ENCODE results near the gene ADA.
"Not testable (repeated sequence)": the region's sequence is repeated elsewhere in the genome, so short reads cannot be mapped to it uniquely, and the experiment has no call there.

Gene ADA

DNA sequence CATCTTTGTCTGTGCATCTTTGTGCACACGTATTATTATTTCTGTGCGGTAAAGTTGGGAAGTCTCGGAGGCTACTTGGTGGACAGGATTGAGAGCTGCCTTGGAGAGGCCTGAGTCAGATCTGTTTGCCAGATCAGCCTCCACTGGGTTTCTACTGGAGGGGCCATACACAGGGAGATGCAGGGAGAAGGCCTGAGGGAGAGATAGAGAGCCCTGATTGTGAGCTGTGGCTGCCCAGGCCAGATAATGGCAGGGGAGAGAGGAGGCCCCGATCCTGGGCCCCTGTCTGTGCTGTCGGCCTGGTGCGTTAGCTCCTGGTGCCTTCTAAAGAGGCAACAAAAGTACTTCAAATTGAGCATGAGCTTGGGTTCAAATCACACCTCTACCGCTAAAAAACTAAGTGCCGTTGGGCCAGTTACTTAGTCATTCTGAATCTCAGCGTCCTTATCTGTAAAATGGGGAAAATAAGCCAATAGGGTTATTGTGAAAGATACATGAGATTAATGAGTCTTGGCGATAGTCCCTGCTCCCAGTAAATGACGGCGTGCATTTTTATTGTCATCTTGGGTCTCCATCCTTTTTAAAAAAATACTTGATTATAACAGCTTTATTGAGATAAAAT is 27.6 kb upstream of the ADA start:
- no peak for DNase-seq (ENCODE audit: low spot score)

DNA sequence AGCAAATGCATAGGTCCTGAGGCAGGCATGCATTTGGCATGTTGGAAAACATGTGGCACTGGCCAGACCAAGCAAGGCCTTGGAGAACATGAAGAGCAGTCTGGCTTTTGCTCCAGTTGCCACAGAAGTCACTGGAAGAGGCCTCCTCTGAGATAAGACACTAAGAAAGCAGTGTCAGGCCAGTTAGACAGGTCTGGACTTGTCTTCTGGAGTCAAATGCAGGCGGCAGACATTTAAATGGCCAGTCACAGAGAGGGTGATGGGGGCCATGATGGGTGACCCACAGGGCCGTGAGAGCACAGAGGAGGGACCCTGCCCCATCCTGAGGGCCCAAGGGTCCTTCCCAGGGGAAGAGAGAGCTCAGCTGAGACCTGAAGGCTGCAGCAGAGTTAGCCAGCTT is 26.7 kb upstream of the ADA start:
- DNase-seq (ENCODE audit: low spot score) = no peak

DNA sequence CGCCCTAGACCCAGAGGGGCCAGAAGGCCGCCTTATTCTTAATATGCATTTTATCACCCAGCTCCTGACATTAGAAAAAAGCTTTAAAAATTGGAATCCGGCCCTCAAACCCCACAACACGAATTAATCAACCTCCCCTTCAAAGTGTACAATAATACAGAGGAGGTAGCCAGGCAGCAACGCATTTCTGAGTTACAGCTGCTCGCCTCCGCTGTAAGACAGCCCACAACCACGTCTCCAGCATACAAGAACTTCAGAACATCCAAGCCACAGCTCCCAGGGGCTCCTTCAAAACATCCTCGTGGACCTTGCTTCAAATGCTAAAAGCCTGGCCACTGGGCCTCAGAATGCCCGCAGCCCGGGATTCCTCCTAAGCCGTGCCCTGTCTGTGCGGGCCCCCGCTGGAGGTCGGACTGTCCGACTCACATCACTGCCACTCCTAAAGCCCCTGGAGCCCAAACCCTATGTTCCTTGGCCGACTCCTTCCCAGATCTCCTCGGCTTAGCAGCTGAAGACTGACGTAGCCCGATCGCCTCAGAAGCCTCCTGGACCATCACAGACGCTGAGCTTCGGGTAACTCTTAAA is 20.9 kb upstream of the ADA start:
- not testable (repeated sequence) for DNase-seq (ENCODE audit: low spot score)

DNA sequence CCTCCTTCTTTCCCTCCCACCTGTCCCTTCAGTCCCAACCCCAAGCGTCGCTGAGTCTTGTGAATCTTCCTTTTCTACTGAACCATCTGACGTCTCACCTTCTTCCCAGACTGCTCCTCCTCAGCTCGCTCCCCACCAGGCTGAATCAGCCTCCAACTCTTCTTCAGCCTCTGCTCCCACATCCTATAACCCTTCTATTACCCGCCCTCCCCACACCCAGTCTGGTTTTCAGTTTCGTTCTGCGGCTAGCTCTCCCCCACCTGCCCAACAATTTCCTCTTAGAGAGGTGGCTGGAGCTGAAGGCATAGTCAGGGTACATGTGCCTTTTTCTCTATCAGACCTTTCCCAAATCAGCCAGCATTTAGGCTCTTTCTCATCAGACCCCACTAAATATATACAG is 20.0 kb upstream of the ADA start:
- not testable (repeated sequence) for DNase-seq (ENCODE audit: low spot score)

DNA sequence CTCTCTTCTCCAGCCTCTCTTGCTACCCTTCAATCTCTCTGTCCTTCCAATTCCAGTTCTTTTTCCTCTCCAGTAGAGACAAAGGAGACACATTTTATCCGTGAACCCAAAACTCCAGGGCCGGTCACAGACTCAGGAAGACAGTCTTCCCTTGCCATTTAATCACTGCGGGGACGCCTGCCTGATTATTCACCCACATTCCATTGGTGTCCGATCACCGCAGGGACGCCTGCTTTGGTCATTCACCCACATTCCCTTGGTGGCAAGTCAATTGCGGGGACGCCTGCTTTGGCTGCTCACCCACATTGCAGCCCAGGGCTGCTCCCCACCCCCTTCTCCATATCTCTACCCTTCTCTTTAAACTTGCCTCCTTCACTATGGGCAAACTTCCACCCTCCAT is 19.4 kb upstream of the ADA start:
- not testable (repeated sequence) for DNase-seq (ENCODE audit: low spot score)

DNA sequence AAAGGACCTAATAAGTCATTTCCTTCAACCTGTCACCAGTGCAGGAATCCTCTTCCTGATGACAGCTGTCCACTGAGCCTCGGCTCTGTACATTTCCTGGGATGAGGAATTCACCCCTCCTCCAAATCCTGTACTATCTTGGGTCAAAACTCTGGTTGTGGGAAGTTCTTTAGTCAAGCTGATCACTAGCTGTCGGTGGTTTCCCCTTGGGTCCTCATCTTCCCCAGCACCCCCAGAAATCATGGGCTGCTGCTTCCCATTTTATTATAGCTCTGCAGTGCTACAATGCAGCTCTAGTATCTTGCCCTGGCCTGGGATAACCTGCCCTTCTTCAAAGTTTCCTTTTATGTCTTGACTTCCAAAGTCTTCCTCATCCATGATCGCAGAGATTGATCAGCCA is 14.6 kb upstream of the ADA start:
- DNase-seq (ENCODE audit: low spot score) = no peak

DNA sequence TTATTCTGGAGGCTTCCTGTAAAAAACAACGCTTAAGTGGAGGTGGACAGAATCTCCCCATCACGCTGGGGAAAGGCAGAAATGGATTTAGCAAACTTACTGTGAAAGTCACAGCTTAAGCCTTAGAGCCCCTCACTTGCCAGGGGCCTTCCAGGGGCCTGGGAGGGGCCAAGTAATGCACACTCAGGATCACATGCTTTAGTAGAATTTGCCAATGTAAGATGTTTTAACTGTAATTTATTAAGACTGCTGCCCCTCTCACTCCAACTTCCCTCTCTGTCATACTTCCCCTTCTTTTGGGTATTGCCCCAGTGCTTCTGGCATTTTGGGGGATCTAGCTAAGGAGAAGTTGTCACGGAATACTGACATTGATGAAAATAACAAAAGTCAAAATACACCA is 12.6 kb upstream of the ADA start:
- no peak for DNase-seq (ENCODE audit: low spot score)

DNA sequence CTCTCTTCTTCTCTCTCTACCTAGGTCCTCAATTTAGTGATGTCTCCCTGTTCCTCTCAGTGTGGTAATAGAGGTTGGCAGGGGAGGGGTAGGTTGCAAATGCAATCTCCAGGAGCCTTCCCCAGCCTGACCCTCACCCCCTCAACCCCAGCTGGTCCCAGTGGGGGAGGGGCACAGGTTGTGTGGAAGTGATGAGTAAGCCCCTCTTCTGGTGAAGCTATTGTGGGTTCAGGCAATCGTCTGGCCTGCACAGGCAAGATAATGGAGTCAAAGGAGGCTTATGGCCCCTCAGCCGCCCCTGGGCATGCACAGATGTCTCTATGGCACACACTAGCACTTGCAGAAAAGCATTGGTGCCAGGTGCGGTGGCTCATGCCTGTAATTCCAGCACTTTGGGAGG is 10.8 kb upstream of the ADA start:
- no peak for DNase-seq (ENCODE audit: low spot score)

DNA sequence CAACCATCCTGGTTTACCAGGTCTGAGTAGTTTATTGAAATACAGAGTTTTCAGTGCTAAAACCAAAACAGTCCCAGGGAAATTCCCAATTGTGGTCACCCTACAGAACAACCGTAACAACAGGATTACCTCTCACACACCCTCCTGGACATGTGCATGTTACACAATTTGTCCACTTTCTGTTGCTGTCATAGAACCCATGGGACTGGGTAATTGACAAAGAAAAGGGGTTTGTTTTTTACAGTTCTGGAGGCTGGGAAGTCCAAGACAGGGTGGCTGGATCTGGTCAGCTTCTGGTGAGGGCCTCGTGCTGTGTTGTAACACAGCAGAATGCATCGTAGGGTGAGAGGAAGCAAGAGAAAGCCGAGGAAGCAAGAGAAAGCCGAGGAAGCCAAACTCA is 9.1 kb upstream of the ADA start:
- no peak for DNase-seq (ENCODE audit: low spot score)

DNA sequence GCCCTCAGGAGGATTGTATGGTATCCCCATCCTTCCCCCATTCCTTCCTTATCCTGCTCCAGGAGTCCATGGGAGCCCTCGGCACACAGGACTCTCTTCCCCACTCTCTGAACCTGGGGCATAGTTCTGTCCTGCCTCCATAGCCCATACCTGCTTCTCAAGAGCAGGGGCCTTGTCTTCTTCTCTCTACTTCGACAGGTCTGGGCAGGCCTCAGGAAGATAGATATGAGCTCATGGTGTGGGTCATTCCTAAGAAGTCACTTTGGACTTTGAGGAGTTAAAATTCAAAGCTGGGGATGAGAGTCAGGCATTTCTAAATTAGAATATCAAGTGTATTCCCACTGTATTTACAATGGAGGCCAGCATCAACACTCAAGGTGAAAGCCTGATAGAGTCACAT is 8.4 kb upstream of the ADA start:
- DNase-seq (ENCODE audit: low spot score) = no peak

DNA sequence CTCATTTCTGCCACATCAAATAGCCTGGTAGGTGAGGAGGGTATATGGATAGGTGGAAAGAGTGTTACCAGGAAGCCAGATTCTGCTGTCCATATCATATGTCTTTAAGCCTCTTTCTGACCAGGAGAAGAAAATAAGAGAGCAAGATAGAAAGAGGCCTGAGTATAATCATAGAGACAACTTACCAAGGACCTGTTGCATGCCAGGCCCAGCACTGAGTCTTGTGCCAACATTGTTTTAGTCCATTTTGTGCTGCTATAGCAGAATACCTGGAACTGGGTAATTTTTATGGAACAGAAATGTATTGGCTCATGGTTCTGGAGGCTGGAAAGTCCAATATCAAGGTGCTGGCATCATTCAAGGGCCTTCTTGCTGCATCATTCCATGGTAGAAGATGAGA is 7.3 kb upstream of the ADA start:
- no peak for DNase-seq (ENCODE audit: low spot score)

DNA sequence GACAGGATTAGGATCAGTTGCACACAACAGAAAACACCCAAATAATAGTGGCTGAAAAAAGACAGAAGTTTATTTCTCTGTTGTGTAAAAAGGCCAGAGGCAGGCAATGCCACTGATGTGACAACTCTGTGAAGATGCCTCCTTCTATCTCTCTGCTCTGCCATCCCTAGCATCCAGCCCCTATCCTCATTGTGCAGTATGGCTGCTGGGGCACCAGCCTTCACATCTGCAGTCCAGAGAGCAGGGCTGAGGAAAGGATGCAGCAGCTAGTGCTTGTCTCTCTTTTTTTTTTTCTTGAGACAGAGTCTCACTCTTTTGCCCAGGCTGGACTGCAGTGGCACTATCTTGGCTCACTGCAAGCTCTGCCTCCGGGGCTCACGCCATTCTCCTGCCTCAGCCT is 6.4 kb upstream of the ADA start:
- no peak for DNase-seq (ENCODE audit: low spot score)

DNA sequence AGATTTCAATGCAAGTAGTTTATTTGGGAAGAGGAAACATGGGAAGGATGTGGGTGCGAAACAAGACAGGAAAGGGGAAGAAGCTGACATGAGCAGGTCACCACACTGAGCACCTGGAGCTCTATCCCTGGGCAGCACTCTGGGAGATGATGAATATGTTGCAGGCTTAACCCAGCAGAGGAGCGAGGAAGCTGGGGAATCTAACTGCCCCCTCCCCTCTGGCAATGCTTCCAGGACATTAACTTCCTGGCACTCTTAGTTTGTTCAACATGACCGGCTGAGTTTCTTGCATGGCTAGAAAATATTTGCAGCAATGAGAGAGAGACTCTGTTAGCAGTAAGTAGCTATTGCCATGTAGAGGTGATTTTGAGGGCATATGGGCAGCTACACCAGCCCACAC is 4.9 kb upstream of the ADA start:
- no peak for DNase-seq (ENCODE audit: low spot score)

DNA sequence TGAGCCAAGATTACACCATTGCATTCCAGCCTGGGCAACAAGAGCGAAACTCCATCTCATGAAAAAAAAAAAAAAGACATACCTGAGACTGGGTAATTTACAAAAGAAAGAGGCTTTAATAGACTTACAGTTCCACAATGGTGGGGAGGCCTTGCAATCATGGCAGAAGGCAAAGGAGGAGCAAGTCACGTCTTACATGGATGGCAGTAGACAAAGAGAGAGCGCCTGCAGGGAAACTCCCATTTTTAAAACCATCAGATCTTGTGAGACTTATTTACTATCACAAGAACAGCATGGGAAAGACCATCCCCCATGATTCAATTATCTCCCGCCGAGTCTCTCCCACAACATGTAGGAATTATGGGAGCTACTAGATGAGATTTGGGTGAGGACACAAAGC is 2.7 kb upstream of the ADA start:
- not testable (repeated sequence) for DNase-seq (ENCODE audit: low spot score)

DNA sequence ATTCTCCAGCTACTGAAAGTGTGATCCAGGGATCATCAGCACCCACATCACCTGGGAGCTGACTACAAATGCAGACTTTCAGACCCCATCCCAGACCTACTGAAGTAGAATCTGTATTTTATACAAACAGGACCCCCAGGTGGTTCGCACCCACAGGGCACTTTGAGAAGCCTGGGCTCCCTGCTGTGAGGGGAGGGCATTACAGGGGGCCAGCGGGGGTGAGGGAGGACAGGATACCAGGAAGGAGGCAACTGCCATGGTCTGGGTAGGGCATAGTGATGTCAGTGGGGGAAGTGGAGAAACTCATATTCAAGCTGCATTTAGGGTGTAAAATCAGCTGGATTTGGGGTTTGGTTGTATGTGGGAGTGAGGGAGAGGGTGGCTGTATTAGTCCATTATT is 2.0 kb upstream of the ADA start:
- DNase-seq (ENCODE audit: low spot score) = no peak

DNA sequence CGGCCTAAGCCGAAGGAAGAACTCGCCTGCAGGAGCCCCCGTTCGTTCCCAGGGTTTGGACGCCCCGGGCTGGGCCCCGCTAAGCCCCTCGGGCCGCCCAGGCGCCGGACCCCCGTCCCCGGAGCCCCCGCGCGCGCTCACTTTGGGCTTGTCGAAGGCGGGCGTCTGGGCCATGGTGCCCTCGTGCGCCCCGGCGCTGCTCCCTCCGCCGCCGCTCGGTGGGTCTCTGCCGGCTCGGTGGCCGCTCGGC is 140 bp downstream of the ADA start:
- no peak for DNase-seq (ENCODE audit: low spot score)

DNA sequence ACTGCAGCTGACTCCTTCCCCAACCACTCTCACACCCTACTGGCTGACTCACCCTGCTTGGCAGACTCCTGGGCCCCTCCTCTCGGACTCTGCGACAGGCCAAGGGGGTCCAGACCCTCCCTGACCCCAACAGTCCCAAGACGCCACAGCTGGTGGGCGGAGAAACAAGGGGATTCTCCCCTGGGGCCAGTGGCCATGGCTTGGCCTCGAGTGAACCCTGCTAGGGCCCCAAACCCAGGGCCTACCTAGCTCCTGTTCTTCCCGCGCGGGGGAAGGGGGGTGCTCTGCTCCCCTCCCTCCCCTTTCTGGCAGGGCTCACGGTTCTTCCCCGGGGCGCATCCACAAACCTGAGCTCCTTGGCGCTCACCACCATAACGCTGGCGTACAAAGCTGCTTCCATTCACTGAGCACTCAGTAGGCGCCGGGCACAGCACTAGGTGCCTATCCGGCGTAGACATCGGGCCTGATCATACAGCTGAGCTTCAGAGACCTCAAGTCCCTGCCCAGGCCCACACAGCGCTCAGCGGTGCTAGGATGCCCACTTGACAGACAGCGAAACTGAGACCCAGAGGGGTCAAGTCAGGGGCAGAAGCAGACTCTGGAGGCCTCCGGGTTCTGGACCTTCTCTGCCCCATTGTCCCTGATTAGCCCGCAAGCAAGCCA is 597 bp downstream of the ADA start:
- no peak for DNase-seq (ENCODE audit: low spot score)

DNA sequence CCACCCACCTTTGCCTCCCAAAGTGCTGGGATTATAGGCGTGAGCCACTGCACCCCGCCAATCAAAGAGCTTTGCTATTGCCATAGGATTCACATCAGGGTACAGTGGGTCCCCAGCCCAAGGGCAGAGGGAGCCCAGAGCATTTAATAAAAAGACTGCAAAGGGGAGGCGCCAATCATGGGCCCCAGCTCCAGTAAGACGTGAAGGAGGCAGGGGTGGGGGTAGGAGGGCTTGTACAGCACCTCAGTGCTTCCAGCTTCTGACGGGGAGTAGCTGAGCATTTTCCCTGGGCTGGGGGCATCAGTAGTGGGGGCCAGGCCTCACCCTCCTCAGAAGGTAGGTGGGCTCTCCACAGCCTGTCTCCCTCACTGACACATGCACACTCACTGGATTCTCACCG is 1.5 kb downstream of the ADA start:
- no peak for DNase-seq (ENCODE audit: low spot score)

DNA sequence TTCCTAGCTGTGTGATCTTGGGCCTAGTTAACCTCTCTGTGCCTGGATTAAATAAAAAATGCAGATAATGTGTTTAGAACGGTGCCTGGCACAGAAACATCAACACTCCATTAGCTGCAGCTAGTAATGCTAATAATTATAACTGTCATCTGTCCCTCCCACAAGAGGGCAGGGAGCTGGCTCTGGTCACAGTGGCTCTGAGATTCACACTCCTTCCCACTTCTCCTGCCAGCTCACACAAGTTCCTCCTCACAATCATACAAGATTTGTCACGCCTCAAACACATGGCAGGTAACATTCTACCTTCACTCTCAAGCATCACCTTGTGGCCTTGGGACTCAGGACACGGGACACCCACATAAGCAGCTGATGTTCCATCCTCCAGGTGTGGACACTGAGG is 2.4 kb downstream of the ADA start:
- no peak for DNase-seq (ENCODE audit: low spot score)

DNA sequence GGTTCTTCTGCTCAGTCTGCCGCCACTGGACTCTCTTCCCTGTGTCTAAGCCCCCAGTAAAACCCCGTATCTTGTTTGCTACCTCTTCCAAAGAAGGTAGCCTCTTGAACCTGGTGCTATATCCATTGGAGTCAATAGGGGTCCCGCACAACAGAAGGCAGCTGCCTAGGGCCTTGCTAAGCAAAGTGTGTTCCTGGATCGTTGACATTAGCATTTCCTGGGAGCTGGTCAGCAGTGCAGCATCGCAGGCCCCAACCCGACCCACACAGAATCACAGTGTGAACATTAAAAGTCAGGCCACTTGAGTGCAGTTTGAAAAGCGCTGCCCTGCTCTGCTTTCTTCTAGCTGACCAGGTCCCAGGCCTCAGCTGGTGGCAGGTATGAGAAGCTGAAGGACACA is 2.9 kb downstream of the ADA start:
- DNase-seq (ENCODE audit: low spot score) = no peak

DNA sequence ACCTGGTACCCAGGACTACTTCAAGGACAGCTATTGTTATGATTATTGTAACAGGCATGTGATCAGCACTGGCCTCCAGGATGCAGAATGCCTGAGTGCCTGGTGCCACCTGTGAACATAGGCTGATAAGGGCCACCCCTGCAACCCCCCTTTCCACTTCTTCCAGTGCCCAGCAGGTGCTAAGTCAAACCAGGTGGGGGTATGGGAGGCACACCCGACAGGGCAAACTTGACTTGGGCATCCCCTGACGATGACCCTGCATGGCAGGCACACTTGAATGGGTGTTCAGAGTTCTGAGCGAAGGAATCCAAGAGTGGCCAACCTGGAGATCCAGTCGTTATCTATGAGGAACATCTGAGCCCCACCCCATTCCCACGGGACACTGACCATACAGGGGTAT is 3.4 kb downstream of the ADA start:
- DNase-seq (ENCODE audit: low spot score) = no peak

DNA sequence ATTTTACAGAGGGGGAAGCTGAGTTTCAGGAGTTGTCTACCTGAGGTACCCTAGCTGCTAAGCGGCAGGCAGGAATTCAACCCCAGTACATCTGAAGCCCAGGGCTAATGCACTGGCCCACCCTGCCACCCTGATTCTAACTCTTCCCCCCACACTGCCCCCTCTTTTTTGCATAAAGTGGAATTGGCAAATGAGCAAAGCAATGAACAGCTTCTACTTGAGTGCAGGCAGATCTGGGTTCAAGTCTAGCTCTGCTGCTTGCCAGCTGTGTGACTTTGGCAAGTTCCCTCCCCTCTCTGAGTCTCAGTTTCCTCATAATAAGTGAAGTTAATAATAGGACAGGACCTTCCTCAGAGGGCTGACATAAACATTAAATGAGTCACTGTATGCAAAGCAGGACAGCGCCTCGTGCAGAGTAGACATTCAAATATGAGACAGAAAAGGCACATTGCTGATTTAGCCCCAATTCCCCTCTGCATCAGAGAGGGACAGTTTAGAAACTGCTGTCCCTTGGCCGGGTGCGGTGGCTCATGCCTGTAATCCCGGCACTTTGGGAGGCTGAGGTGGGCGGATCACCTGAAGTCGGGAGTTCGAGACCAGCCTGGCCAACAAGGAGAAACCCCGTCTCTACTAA is 4.7 kb downstream of the ADA start:
- DNase-seq (ENCODE audit: low spot score) = no peak

DNA sequence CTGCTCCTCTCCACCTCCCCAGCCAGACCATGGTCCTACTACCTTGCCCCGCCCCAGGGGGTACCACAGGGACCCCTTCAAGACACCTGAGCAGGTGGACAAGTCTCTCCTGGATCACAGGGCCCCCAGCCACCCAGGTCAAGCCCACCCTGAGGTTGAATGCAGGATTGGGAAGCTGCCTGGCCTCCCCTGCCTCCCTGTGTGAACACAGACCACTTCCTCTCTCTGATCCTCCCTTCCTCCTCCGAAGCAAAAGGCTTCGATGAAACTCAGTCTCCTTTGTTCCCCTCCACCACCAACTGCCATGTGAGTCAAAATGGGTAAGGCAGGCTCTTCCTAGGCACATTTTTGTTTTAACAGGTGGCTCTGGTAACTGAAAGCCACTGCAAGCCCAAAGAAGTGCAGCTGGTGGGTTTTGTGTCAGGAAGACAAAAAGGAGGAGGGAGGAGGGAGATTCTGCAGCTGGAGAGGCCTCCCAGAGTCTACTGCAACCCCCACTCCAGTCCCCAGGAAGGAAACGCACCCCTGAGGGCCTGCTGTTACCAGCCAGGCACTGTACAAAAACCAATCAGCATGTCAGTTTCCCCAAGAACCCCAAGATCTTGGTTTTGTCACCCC is 5.4 kb downstream of the ADA start:
- no peak for DNase-seq (ENCODE audit: low spot score)

Measured in cerebellar cortex (tissue), 1 donor.